ENCODE measurements around the gene ASB18. TPM values are rescaled to one million over a fixed set of nuclear protein-coding genes. Genes with fewer than 3 reads are reported as not detected.

Gene ASB18, protein sequence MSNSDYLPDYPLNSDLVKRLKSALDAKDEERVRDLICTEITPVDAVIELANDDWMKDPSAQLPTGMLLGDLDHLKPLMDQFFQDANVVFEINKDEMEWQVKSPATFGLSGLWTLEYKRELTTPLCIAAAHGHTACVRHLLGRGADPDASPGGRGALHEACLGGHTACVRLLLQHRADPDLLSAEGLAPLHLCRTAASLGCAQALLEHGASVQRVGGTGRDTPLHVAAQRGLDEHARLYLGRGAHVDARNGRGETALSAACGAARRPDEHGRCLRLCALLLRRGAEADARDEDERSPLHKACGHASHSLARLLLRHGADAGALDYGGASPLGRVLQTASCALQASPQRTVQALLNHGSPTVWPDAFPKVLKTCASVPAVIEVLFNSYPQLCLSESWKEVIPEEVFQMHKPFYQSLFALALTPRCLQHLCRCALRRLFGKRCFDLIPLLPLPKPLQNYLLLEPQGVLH
- polyA plus RNA-seq: not detected

DNA sequence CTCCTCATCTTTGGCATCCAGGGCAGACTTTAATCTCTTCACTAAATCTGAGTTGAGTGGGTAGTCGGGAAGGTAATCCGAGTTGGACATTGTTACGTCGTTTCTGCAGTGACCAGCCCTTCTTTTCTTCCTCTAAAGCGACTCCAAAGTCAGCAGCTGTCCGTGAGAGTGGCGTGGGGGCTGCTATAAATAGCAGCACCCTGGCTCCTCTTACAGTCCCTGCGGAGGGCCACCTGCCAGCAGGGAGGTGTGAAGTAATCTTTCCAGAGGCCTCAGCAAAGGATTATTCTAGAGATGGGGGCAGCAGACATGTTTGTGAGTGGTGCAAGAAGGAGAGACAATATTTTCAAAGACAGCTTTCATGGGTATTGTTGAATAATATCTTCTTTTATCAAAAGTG, at the start of gene ASB18:
Gene ASB18, minus strand, starts transcription at position 151 of the 400 bp plus-strand sequence. Its CDS starts 61 bp downstream, at position 90.
- Mint-ChIP-seq H3K4me1 (no peaks in the 10 kb centered on the region), H3K4me3 (no peak within 1 kb of the TSS), H3K27me3 (ENCODE audit: low read depth in 3 of 3) (peaks cover 1 to 12% (median 2%) of the 10 kb centered on the region in 3 donors), H3K27ac (no peak within 1 kb of the TSS), H3K9me3 (peaks cover 0 to 2% (median 0%) of the 10 kb centered on the region in 6 donors), H3K36me3 (no peaks in the 10 kb centered on the region)
- no peak for DNase-seq

DNA sequence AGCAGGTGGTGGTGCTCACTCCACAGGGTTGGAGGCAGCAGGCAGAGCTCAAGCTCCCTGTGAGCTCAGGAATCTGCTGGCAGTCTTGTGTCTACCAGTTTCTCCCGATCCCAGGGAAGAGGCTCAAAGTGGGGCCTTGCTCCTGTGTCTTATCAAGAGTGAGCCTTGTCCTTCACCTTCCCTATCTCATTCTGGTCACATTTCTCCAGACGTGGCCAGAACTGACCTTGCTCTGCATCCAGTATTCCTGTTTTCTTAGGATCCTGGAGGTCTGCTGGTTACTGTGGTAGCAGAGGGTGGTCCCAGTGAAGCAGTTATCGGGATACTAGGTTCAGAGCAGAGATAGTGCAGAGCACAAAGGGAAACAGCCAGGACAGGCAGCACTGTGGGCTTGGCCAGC, 47.1 kb upstream of the ASB18 start:
- Mint-ChIP-seq H3K27ac (no peak overlapping the region), H3K4me1 (no peaks in the 10 kb centered on the region), H3K27me3 (ENCODE audit: low read depth in 3 of 3) (peaks cover 2 to 16% (median 9%) of the 10 kb centered on the region in 3 donors), H3K9me3 (peaks cover 0 to 6% (median 4%) of the 10 kb centered on the region in 6 donors), H3K4me3 (no peak overlapping the region), H3K36me3 (no peaks in the 10 kb centered on the region)
- no peak for DNase-seq

DNA sequence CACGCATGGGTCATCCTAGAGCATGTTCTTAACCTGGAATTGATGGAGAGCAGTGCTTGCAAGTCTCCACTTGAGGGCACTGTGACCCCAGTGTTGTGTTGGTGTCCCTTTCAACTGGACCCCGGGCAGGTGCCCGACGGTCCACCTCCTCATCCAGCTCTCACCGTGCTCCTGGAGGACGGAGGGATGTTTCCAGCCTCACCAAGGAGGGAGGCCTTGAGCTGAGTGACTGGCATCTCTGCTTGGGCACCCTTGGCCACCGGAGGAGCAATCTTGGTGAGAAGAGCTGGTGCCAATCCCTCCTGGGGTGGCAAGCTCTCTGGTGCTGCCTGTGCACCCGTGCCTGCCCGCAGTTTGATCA, 45.4 kb upstream of the ASB18 start:
- peaks cover 0 to 6% (median 4%) of the 10 kb centered on the region in 6 donors for H3K9me3 Mint-ChIP-seq
- no peak overlapping the region for H3K4me3 Mint-ChIP-seq
- no peak overlapping the region for H3K27ac Mint-ChIP-seq
- no peaks in the 10 kb centered on the region for H3K4me1 Mint-ChIP-seq
- no peak for DNase-seq
- H3K36me3 Mint-ChIP-seq: no peaks in the 10 kb centered on the region
- H3K27me3 Mint-ChIP-seq (ENCODE audit: low read depth in 3 of 3): peaks cover 2 to 19% (median 6%) of the 10 kb centered on the region in 3 donors

DNA sequence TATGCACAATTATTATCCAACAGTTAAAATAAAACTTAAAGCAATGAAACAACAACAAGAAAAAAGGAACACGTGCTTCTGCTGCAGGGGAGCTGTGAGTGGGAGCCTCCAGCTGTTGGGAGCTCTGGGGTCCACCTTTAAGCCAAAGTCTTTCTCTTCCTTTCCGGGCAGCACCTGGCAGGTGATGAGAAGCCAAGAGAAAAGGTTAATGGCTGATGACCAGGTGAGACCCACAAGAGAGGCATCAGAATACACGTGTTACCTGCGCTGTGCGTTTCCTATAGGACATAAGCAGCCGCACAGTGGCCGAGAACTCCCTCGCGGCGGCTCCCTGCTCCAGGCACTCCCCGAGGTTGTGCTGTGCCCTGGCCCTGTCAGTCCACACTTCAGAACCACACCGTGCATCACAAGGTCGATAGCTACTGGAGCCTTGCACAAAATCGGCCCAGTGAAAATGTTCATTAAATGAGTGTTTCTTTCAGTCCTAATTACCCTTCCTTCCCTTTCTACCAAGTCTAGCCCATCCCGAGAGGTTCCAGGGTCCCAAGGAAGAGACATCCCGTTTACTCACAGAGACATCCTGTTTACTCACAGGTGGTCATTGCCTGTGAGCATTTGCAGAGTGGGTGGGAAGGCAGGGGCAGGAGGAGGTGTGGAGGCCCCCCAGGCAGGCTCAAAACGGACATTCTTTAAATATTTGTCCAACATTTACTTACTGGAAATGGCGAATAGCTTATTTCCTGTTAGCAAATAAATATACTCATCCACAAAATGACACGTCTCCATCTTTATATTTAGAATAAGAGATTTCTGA, 44.9 kb upstream of the ASB18 start:
- Mint-ChIP-seq H3K4me1 (no peaks in the 10 kb centered on the region), H3K27me3 (ENCODE audit: low read depth in 3 of 3) (peaks cover 2 to 17% (median 6%) of the 10 kb centered on the region in 3 donors), H3K9me3 (peaks cover 0 to 6% (median 4%) of the 10 kb centered on the region in 6 donors), H3K27ac (no peak overlapping the region), H3K36me3 (no peaks in the 10 kb centered on the region), H3K4me3 (no peak overlapping the region)
- no peak for DNase-seq

DNA sequence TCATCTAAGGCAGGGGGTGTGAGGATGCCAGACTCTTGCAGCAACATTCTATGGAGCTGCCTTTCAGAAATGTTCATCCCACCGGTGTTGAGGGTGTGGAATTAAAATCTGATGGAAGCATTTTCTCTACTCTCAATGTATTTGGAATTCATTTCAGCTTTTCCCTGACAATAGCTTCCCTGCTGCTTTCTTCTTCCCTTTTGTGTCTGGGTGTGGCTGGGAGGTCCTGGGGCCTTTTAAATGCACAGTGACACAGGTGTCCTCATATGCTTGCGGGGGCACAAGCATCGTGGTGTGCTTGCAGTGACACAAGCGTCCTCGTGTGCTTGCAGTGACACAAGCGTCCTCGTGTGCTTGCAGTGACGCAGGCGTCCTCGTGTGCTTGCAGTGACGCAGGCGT, 43.4 kb upstream of the ASB18 start:
- DNase-seq: no peak
- Mint-ChIP-seq H3K27me3 (ENCODE audit: low read depth in 3 of 3) (peaks cover 2 to 12% (median 5%) of the 10 kb centered on the region in 3 donors), H3K27ac (no peak overlapping the region), H3K36me3 (no peaks in the 10 kb centered on the region), H3K4me1 (no peaks in the 10 kb centered on the region), H3K4me3 (no peak overlapping the region), H3K9me3 (peaks cover 0 to 5% (median 1%) of the 10 kb centered on the region in 6 donors)

DNA sequence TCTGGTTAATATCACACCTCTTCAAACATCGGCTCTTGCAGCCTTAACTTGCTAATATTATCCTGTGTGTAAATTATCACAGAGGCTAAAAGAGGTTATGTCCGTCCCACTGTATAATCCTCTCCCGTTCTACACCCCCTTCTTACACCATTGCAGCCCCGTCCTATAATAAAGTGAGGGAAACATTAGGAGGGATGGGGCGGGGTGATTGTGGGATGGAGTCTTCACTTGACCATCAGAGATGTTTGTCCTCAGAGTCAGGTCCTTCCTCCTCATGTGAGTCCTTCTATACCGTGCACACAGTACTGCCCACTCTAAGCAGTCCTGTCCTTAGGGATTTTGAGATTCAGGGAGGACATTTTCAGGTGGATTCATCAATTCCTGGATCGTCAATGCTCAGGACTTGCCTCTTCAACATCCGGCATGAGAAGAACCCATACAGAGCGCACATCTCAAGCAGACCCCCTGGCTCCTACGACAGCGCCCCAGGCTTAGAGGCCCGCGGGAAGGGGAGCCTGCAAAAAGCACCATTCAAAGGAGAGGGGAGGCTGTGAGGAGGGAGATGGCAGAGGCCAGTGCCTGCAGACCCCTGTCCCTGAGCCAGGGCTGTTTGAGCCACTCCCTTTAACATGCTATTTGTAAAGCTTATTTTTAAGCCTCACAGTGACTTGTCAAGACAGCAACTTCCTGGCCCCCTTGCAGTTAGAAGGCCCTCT, 42.8 kb upstream of the ASB18 start:
- H3K4me1 Mint-ChIP-seq: no peaks in the 10 kb centered on the region
- H3K9me3 Mint-ChIP-seq: no peaks in the 10 kb centered on the region
- H3K27me3 Mint-ChIP-seq (ENCODE audit: low read depth in 3 of 3): peaks cover 2 to 8% (median 6%) of the 10 kb centered on the region in 3 donors
- no peak overlapping the region for H3K27ac Mint-ChIP-seq
- H3K36me3 Mint-ChIP-seq: no peaks in the 10 kb centered on the region
- no peak for DNase-seq
- no peak overlapping the region for H3K4me3 Mint-ChIP-seq

DNA sequence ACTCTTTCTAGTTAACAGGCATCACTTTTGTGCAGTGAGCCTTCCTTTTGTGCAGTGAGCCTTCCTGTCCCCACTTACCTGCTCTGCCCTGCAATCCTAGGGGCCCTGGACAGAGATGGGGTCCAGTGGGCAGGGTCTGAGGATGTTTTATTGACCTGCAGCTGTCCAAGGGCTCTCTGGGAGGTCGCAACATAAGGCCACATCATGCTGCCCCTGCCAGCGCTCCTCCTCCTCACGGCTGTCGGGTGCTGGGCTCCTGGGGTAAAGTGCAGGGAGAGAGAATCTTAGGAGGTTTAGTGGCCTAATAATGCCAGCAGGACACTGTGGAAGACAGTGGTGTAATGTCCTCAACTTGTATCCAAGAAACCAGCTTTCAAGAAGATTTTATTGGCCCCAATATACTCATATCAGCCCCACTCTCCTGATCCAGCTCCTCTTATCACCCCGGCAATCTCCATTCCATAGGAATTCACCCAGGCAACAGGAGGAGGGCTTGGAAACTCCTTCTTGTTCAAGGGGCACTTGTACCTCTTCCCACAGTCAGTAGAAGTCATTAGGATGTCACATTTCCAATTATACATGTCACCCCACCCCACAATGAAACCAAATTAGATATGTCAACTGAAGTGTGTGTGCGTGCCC, 41.9 kb upstream of the ASB18 start:
- H3K27me3 Mint-ChIP-seq (ENCODE audit: low read depth in 3 of 3): peaks cover 2 to 8% (median 7%) of the 10 kb centered on the region in 3 donors
- no peaks in the 10 kb centered on the region for H3K4me1 Mint-ChIP-seq
- H3K9me3 Mint-ChIP-seq: no peaks in the 10 kb centered on the region
- H3K36me3 Mint-ChIP-seq: no peaks in the 10 kb centered on the region
- DNase-seq: no peak
- H3K4me3 Mint-ChIP-seq: no peak overlapping the region
- H3K27ac Mint-ChIP-seq: no peak overlapping the region

DNA sequence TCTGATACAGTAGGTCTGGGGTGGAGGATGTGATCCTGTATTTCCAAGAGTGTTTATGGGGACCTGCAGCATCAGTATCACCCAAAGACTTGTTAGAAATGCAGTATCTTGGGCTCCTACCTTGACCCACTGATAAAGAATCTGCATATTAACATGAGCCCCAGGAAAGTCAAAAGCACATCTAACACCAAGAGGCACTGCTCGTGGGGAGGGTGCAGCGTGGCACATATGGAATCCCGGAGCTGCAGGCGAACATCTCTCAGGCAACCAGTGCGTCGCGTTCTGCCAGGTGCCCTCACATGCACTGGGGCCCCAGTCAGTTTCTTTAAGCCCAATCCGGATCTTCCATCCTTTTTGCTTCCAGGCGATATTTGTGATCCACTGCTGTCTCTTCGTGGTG, 41.3 kb upstream of the ASB18 start:
- H3K27me3 Mint-ChIP-seq (ENCODE audit: low read depth in 3 of 3): peaks cover 2 to 8% (median 7%) of the 10 kb centered on the region in 3 donors

DNA sequence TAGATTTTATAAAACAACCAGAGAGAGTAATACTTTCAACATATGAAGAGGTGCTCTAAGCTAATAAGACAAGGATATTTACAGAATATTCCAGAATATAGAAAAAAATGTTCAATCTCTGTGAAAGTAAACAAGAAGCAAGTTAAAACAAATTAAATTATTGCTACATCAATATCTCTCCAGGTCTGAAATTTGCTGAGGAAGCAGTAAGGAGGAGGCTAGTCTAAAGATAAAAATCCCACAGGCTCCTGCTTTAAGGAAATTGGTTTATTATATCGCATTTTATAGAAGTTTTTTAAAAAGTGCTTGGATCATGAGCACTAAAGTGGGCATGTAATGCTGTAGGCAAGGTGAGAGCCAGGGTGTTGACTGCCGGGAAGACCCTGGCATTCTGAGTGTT, 39.7 kb upstream of the ASB18 start:
- Mint-ChIP-seq H3K9me3 (no peaks in the 10 kb centered on the region), H3K4me3 (no peak overlapping the region)

More for the DNA sequence above, 41.3 kb upstream of the ASB18 start:
- no peaks in the 10 kb centered on the region for H3K4me1 Mint-ChIP-seq
- no peak for DNase-seq
- no peak overlapping the region for H3K4me3 Mint-ChIP-seq
- no peak overlapping the region for H3K27ac Mint-ChIP-seq
- no peaks in the 10 kb centered on the region for H3K36me3 Mint-ChIP-seq
- no peaks in the 10 kb centered on the region for H3K9me3 Mint-ChIP-seq

DNA sequence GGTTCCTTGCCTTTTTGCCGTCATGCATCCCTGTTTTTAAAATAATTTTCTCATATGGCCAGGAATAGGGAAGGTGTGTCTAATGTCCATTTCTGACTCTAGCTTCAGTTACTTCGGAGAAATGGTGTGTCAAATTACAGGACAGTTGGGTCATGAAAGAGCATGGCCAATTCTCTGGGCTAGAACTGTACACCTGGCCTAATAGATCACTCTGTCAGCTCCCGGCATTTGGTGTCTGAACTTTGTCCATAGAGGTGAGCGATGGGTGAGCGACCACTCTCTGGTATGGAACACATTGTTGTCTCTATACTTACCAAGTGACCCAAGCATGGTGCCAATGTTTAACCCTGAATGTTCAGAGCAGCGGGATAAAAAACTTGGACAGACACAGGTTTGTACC, 38.3 kb upstream of the ASB18 start:
- Mint-ChIP-seq H3K9me3 (no peaks in the 10 kb centered on the region), H3K4me1 (no peaks in the 10 kb centered on the region), H3K36me3 (no peaks in the 10 kb centered on the region)

More for the DNA sequence above, 39.7 kb upstream of the ASB18 start:
- Mint-ChIP-seq H3K36me3 (no peaks in the 10 kb centered on the region), H3K4me1 (no peaks in the 10 kb centered on the region), H3K27me3 (ENCODE audit: low read depth in 3 of 3) (peaks cover 2 to 6% (median 5%) of the 10 kb centered on the region in 3 donors), H3K27ac (no peak overlapping the region)
- no peak for DNase-seq

DNA sequence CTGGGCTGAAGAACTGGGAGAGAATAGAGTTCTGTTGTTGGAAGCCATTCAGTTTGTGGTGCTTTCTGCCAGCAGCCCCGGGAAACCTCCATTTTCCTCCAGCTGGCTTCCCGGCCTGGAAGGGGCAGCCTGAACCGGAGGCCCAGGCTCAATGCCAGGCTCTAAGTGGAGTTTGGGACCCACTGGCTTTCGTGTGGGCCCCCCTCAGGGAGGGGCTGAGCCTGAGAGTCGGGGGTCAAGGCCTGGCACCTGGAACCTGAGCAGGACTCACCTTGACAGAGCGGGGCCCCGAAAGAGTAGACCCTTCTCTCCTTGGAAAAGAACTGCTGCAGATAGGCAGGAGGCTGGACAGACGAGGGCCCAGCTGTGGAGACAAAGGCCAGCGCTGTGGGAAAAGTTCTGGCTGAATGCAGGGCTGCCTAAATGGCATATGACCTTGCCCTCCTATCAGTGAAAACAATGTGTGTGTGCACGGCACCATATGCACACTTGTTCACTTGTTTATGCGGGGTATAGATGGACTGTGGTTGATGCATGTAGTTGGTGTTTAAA, 34.8 kb upstream of the ASB18 start:
- no peak for DNase-seq
- Mint-ChIP-seq H3K27me3 (ENCODE audit: low read depth in 3 of 3) (peaks cover 0 to 6% (median under 1%) of the 10 kb centered on the region in 3 donors), H3K36me3 (no peaks in the 10 kb centered on the region), H3K9me3 (no peaks in the 10 kb centered on the region), H3K4me1 (no peaks in the 10 kb centered on the region), H3K4me3 (no peak overlapping the region), H3K27ac (no peak overlapping the region)

More for the DNA sequence above, 38.3 kb upstream of the ASB18 start:
- Mint-ChIP-seq H3K27me3 (ENCODE audit: low read depth in 3 of 3) (peaks cover 0 to 6% (median 5%) of the 10 kb centered on the region in 3 donors), H3K4me3 (no peak overlapping the region), H3K27ac (no peak overlapping the region)
- no peak for DNase-seq

DNA sequence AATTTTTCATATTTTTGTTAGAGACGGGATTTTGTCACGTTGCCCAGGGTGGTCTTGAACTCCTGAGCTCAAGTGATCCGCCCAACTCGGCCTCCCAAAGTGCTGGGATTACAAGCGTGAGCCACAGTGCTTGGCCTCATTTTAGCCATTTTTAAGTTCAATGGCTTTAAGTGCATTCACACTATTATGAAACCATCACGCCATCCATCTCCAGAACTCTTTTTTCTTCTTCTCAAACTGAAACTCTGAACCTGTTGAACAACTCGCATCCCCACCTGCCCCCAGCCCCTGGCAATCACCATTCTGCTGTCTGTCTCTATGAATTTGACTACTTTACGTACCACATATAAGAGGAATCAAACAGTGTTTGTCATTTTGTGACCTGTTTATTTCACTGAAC, 31.3 kb upstream of the ASB18 start:
- Mint-ChIP-seq H3K36me3 (no peaks in the 10 kb centered on the region), H3K27ac (no peak overlapping the region), H3K4me3 (no peak overlapping the region), H3K27me3 (ENCODE audit: low read depth in 3 of 3) (peaks cover 2 to 5% (median 2%) of the 10 kb centered on the region in 3 donors), H3K9me3 (peaks cover 0 to 2% (median 0%) of the 10 kb centered on the region in 6 donors), H3K4me1 (no peaks in the 10 kb centered on the region)
- no peak for DNase-seq

DNA sequence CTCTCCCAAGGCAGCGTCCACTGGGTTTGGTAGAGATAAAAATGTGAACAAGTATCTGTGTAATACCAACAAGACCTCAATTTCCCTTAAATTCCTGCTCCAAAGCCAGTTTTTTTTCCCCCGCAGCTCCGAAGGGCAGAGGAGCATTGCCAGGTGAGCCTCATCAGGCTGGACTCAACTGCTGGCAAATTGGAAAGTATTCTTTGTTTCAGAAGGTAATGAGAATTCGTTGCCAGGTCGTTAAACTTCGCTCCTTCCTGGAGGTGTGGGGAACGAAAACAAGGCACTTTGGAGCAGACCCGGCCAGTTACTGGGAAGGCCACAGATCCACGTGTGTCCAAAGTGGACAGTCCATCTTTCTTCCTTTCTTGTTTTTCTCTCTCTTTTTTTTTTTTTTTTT, 30.4 kb upstream of the ASB18 start:
- peaks cover 0 to 2% (median 0%) of the 10 kb centered on the region in 6 donors for H3K9me3 Mint-ChIP-seq
- no peaks in the 10 kb centered on the region for H3K4me1 Mint-ChIP-seq
- H3K27ac Mint-ChIP-seq: no peak overlapping the region
- H3K36me3 Mint-ChIP-seq: no peaks in the 10 kb centered on the region
- peaks cover 2 to 5% (median 2%) of the 10 kb centered on the region in 3 donors for H3K27me3 Mint-ChIP-seq (ENCODE audit: low read depth in 3 of 3)
- H3K4me3 Mint-ChIP-seq: no peak overlapping the region
- DNase-seq: no peak

Data from immature natural killer cell (primary cell).